H9 (cell line): ENCODE data around the gene PDE12. TPM values are rescaled to one million over a fixed set of nuclear protein-coding genes. Genes with fewer than 3 reads are reported as not detected.

Source experiments
- DNase-seq: peaks from one replicate; pipeline ENCODE4 v3.0.0-alpha.2; 2017
- H2AFZ ChIP-seq: one replicate; pipeline ENCODE4 v1.6.1; 2013; ENCODE audit warnings: mild to moderate bottlenecking, low read length, control low read depth, moderate library complexity
- H2AK5ac ChIP-seq: 2 replicates; pipeline ENCODE4 v1.6.1; 2013; ENCODE audit warnings: low read length, control low read depth, mixed read lengths; ENCODE audit not compliant: insufficient read length
- H2BK120ac ChIP-seq: one replicate; pipeline ENCODE4 v1.6.1; 2013; ENCODE audit warnings: low read depth, mild to moderate bottlenecking, low read length, control low read depth, inconsistent platforms; ENCODE audit not compliant: poor library complexity, severe bottlenecking
- H2BK12ac ChIP-seq: 2 replicates; pipeline ENCODE4 v1.6.1; 2013; ENCODE audit warnings: low read length, control low read depth, mixed read lengths, low read depth; ENCODE audit not compliant: insufficient read length
- H2BK15ac ChIP-seq: 2 replicates; pipeline ENCODE4 v1.6.1; 2013; ENCODE audit warnings: low read depth, low read length, control low read depth
- H2BK20ac ChIP-seq: one replicate; pipeline ENCODE4 v1.6.1; 2013; ENCODE audit warnings: low read depth, mild to moderate bottlenecking, low read length, control low read depth, inconsistent platforms; ENCODE audit not compliant: poor library complexity, severe bottlenecking
- H2BK5ac ChIP-seq: 2 replicates; pipeline ENCODE4 v1.6.1; 2013; ENCODE audit warnings: low read length, control low read depth, mixed read lengths; ENCODE audit not compliant: insufficient read length
- H3K14ac ChIP-seq: 2 replicates; pipeline ENCODE4 v1.6.1; 2013; ENCODE audit warnings: low read length, control low read depth; ENCODE audit not compliant: insufficient read depth
- H3K18ac ChIP-seq: 2 replicates; pipeline ENCODE4 v1.6.1; 2013; ENCODE audit warnings: low read depth, mild to moderate bottlenecking, mixed read lengths, low read length, control low read depth; ENCODE audit not compliant: insufficient read length
- H3K23ac ChIP-seq: 2 replicates; pipeline ENCODE4 v1.6.1; 2013; ENCODE audit warnings: low read length, control low read depth, mixed read lengths, low read depth; ENCODE audit not compliant: insufficient read length
- H3K23me2 ChIP-seq: 2 replicates; pipeline ENCODE4 v1.6.1; 2013; ENCODE audit warnings: low read depth, mild to moderate bottlenecking, mixed read lengths, low read length, control low read depth; ENCODE audit not compliant: insufficient read length, poor library complexity, severe bottlenecking
- H3K27ac ChIP-seq: 2 replicates; pipeline ENCODE4 v1.5.1; 2013; ENCODE audit warnings: low read length, control low read depth, mixed read lengths, low read depth; ENCODE audit not compliant: insufficient read length
- H3K27me3 ChIP-seq: 2 replicates; pipeline ENCODE4 v1.6.1; 2013; ENCODE audit warnings: low read length, control low read depth, inconsistent platforms; ENCODE audit not compliant: insufficient read depth
- H3K4ac ChIP-seq: 2 replicates; pipeline ENCODE4 v1.6.1; 2013; ENCODE audit warnings: low read depth, mild to moderate bottlenecking, control low read depth, inconsistent platforms, low read length, moderate library complexity
- H3K4me1 ChIP-seq: 2 replicates; pipeline ENCODE4 v1.6.1; 2013; ENCODE audit warnings: low read length, control low read depth, inconsistent platforms; ENCODE audit not compliant: insufficient read depth
- H3K4me2 ChIP-seq: 2 replicates; pipeline ENCODE4 v1.6.1; 2013; ENCODE audit warnings: low read length, control low read depth, mixed read lengths; ENCODE audit not compliant: insufficient read length, insufficient read depth
- H3K56ac ChIP-seq: 2 replicates; pipeline ENCODE4 v1.6.1; 2013; ENCODE audit warnings: low read depth, mild to moderate bottlenecking, mixed read lengths, low read length, control low read depth; ENCODE audit not compliant: insufficient read length
- H3K79me1 ChIP-seq: 2 replicates; pipeline ENCODE4 v1.6.1; 2013; ENCODE audit warnings: low read depth, mild to moderate bottlenecking, moderate library complexity, low read length, control low read depth, inconsistent platforms; ENCODE audit not compliant: insufficient read depth, poor library complexity, severe bottlenecking
- H3K79me2 ChIP-seq: 2 replicates; pipeline ENCODE4 v1.6.1; 2013; ENCODE audit warnings: low read length, control low read depth, inconsistent platforms; ENCODE audit not compliant: insufficient read depth
- H3K9ac ChIP-seq: 2 replicates; pipeline ENCODE4 v1.6.1; 2013; ENCODE audit warnings: low read length, control low read depth, mixed read lengths; ENCODE audit not compliant: insufficient read length; ENCODE audit errors: extremely low read depth
- H3K9me3 ChIP-seq: one replicate; pipeline ENCODE4 v1.6.1; 2013; ENCODE audit warnings: low read depth, low read length, inconsistent platforms; ENCODE audit not compliant: control insufficient read depth
- H3T11ph ChIP-seq: one replicate; pipeline ENCODE4 v1.6.1; 2013; ENCODE audit warnings: mild to moderate bottlenecking, low read length, control low read depth, inconsistent platforms
- H4K20me1 ChIP-seq: one replicate; pipeline ENCODE4 v1.6.1; 2013; ENCODE audit not compliant: control insufficient read depth, insufficient read length, insufficient read depth
- H4K5ac ChIP-seq: 2 replicates; pipeline ENCODE4 v1.6.1; 2013; ENCODE audit warnings: low read depth, mild to moderate bottlenecking, mixed read lengths, low read length, control low read depth; ENCODE audit not compliant: insufficient read length
- H4K8ac ChIP-seq: replicated peaks from 2 replicates; pipeline ENCODE4 v1.6.1; 2013; ENCODE audit warnings: low read length, control low read depth, mixed read lengths, low read depth; ENCODE audit not compliant: insufficient read length
- H4K91ac ChIP-seq: 2 replicates; pipeline ENCODE4 v1.6.1; 2013; ENCODE audit warnings: low read depth, mild to moderate bottlenecking, moderate library complexity, mixed read lengths, low read length, control low read depth; ENCODE audit not compliant: insufficient read length
- H3K27ac Mint-ChIP-seq, 3 experiments: 2 replicates in 2 of 3; 3 replicates in 1 of 3; pipeline ENCODE4 v1.8.0; 2020 to 2021; ENCODE audit warnings: mixed read lengths in 3 of 3, mild to moderate bottlenecking in 1 of 3, moderate library complexity in 1 of 3
- H3K27me3 Mint-ChIP-seq: 2 replicates; pipeline ENCODE4 v1.8.0; 2021; ENCODE audit warnings: low read depth, mild to moderate bottlenecking, moderate library complexity, mixed read lengths
- H3K36me3 Mint-ChIP-seq, 3 experiments: 2 replicates in 2 of 3; 3 replicates in 1 of 3; pipeline ENCODE4 v1.8.0; 2020 to 2021; ENCODE audit warnings: low read depth in 3 of 3, mixed read lengths in 3 of 3; ENCODE audit not compliant: insufficient read depth in 1 of 3
- H3K4me1 Mint-ChIP-seq, 2 experiments: 2 replicates each; pipeline ENCODE4 v1.8.0; 2020; ENCODE audit warnings: mixed read lengths in 2 of 2
- H3K4me3 Mint-ChIP-seq, 2 experiments: 2 replicates in 1 of 2; 3 replicates in 1 of 2; pipeline ENCODE4 v1.8.0; 2020 to 2021; ENCODE audit warnings: mild to moderate bottlenecking in 2 of 2, mixed read lengths in 2 of 2, moderate library complexity in 1 of 2
- H3K9me3 Mint-ChIP-seq, 2 experiments: 2 replicates in 1 of 2; 3 replicates in 1 of 2; pipeline ENCODE4 v1.8.0; 2020; ENCODE audit warnings: mild to moderate bottlenecking in 2 of 2, mixed read lengths in 2 of 2, moderate library complexity in 1 of 2
- WGBS: extraction: QIAGEN DNeasy Blood & Tissue Kit; methylation state at CpG from one replicate; pipeline ENCODE4 v1.1.7; 2013; ENCODE audit warnings: missing lambda C conversion rate, low lambda C conversion rate, mixed read lengths; ENCODE audit not compliant: insufficient read length; ENCODE audit errors: extremely low coverage; 5-methylcytosine and 5-hydroxymethylcytosine counted together
- total RNA-seq: library from RNA; stranded (reverse); gene quantifications from 2 replicates; pipeline ENCODE4 v1.2.1, GENCODE V29; 2021
- TF ChIP-seq, protein P1 (sequence below): fragments of 200-600 bp; sonication (generic); conservative IDR thresholded peaks from 3 replicates; pipeline ENCODE4 v1.8.0; 2021; ENCODE audit warnings: antibody characterized with exemption, mild to moderate bottlenecking

The PDE12 gene
- total RNA-seq, 1 experiment from 2014 or later = 18.9 TPM

DNA sequence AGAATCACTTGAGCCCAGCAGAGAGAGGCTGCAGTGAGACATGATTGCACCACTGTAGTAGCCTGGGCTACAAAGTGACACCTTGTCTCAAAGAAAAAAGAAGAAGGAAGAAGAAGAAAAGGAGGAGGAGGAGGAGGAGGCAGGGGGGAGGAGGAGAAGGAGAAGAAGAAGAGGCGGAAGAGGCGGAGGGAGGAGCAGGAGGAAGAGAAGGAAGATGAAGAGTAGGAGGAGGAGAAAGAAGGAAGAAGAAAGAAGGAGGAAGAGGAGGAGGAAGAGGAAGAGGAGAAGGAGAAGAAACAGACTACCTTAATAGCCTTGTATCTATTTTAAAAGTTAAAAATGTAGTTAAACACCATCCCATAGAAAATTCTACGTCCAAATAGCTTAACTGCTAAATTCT is 60.2 kb downstream of the PDE12 start:
- Mint-ChIP-seq H3K27me3 (no peaks in the 10 kb centered on the region), H3K4me1 (no peaks in the 10 kb centered on the region; a peak in 1 of 4 replicates), H3K27ac (no peak overlapping the region), H3K36me3 (peaks cover 3 to 9% (median 4%) of the 10 kb centered on the region in 3 experiments; a peak in 5 of 7 replicates), H3K4me3 (no peak overlapping the region; a peak in 1 of 5 replicates), H3K9me3 (peaks cover 3 to 6% of the 10 kb centered on the region in 2 experiments; a peak in 4 of 5 replicates)
- Histone ChIP-seq H3K79me1 (no peaks in the 10 kb centered on the region), H2BK20ac (no peak overlapping the region), H4K20me1 (no peaks in the 10 kb centered on the region), H2BK5ac (no peak overlapping the region), H3K27ac (no peak overlapping the region), H3K4me2 (no peak overlapping the region), H3K4me1 (no peaks in the 10 kb centered on the region), H3K18ac (no peak overlapping the region), H3K27me3 (no peaks in the 10 kb centered on the region), H3T11ph (no peak overlapping the region), H4K8ac (no peak overlapping the region), H3K9ac (no peak overlapping the region), H2AFZ (no peak overlapping the region), H3K79me2 (no peaks in the 10 kb centered on the region), H2BK15ac (no peak overlapping the region), H4K91ac (no peak overlapping the region), H3K14ac (no peak overlapping the region), H3K4ac (no peak overlapping the region), H3K9me3 (no peaks in the 10 kb centered on the region), H2BK120ac (no peak overlapping the region), H3K56ac (no peak overlapping the region), H3K23ac (no peak overlapping the region), H4K5ac (no peak overlapping the region), H3K23me2 (no peaks in the 10 kb centered on the region), H2AK5ac (no peak overlapping the region), H2BK12ac (no peak overlapping the region)
- no CpG with 5 or more reads among the region's 3 CpGs for WGBS
- no peak for DNase-seq
- TF ChIP-seq, protein P1, sequence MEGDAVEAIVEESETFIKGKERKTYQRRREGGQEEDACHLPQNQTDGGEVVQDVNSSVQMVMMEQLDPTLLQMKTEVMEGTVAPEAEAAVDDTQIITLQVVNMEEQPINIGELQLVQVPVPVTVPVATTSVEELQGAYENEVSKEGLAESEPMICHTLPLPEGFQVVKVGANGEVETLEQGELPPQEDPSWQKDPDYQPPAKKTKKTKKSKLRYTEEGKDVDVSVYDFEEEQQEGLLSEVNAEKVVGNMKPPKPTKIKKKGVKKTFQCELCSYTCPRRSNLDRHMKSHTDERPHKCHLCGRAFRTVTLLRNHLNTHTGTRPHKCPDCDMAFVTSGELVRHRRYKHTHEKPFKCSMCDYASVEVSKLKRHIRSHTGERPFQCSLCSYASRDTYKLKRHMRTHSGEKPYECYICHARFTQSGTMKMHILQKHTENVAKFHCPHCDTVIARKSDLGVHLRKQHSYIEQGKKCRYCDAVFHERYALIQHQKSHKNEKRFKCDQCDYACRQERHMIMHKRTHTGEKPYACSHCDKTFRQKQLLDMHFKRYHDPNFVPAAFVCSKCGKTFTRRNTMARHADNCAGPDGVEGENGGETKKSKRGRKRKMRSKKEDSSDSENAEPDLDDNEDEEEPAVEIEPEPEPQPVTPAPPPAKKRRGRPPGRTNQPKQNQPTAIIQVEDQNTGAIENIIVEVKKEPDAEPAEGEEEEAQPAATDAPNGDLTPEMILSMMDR = no peak

Other genes starting within 250 kb of the PDE12 start
- gene DNAH12, start 11.9 kb upstream of the PDE12 start, total RNA-seq = not detected in 2 replicates
- 160 TPM in 2 replicates for gene ARF4, start 41.1 kb downstream of the PDE12 start, total RNA-seq
- gene DENND6A, start 136.8 kb downstream of the PDE12 start, total RNA-seq = 13.2 and 16.1 TPM in 2 replicates
- 59.2 and 65.1 TPM in 2 replicates for gene SLMAP, start 200.0 kb downstream of the PDE12 start, total RNA-seq